Stimulated activated CD4-positive, alpha-beta T cell treated with anti-CD3 and anti-CD28 coated beads, Interleukin-4, amount 100 ng/mL, for 4 hours (primary cell): ENCODE data around the gene PSAT1.

ENCODE experiments used
- DNase-seq, 2 experiments: peaks; one replicate each; pipeline ENCODE4 v3.0.0-alpha.2; 2020

PSAT1 gene

DNA sequence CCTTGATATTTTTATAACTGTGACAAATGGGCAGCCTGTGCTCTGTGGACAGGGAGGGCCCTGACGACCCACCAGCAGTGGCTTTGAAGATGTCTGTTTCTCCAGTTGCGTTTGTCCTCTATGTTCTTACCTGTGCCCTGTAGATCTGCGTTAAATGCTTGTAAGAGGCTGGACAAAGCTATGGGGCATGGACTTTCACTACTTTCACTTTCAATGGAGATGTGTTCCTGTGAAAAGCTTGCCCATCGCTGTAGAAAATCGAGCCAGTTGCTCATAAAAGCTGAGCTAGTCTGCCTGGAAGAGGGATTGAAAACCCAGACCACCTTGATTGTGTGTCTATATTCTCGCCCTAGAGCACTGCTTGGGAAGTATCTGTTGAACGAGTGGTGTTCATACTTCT is 74.1 kb downstream of the PSAT1 start:
- DNase-seq: no peak

DNA sequence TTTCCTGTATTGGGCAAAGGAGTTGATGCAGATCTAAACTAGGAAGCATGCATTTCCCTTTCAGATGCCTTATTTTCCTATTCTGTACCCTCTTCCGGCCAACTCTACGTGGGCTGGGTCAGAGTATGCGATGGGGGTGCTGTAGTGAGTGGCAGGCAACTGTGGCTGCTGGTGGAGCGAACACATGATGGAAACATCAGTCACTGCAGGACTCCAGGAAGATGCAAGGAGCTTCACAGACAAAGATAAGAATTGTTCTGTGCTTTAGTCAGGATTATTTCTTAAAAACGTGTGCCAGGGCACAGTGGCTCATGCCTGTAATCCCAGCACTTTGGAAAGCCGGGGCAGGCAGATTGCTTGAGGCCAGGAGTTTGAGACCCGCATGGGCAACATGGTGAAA is 75.1 kb downstream of the PSAT1 start:
- no peak for DNase-seq
